Sciatic nerve (tissue), 2 donors: Measurements from ENCODE around the gene AUH. TPM values are rescaled to one million over a fixed set of nuclear protein-coding genes. Genes with fewer than 3 reads are reported as not detected.
A peak's percentile ranks its signal among the peaks of the same experiment; 100 is the strongest.
"Not testable (repeated sequence)": the region's sequence is repeated elsewhere in the genome, so short reads cannot be mapped to it uniquely, and the experiment has no call there.

Source experiments
- ATAC-seq: fragments of 200-7000 bp; cut with Tn5 transposase; one replicate; pipeline ENCODE4 v1.9.1; 2020; ENCODE audit warnings: mild to moderate bottlenecking, moderate library complexity
- DNase-seq: peaks from one replicate; pipeline ENCODE4 v3.0.0-alpha.2; 2020; ENCODE audit warnings: low spot score
- intact Hi-C: fragments of 100-400 bp; cut with DNase I; formaldehyde crosslinking; loops from one replicate; pipeline ENCODE4 v1.14.2; 2022
- total RNA-seq: library from RNA; stranded (reverse); fragmentation: NEBNext Ultra II Directional; extraction: Animal tissue kit (Norgen Biotek cat#: 25700); gene quantifications from one replicate; pipeline ENCODE4 v1.2.1, GENCODE V29; 2021
- donor health status: DM: no; HTN: no; CAD: no.
- donor health status: DM: no; HTN: no; CAD: no.

The AUH gene
- 28.7 TPM for total RNA-seq

GRCh38 chr9:91361291-91362050 lies at the start of gene AUH:
Gene AUH (minus strand): TSS chr9:91361918. CDS start chr9:91361889, 29 bp downstream.
- peak; percentile 97 for ATAC-seq
- DNase-seq, result peak; percentile 92
- intact Hi-C loops, result loop anchor here (10.0 kb wide), 1 partner anchor 63 kb away; the partner anchor contains the start of gene NFIL3

GRCh38 chr9:91411096-91411771 lies 49.5 kb upstream of the AUH start:
- DNase-seq (no peak), ATAC-seq (no peak)
- intact Hi-C loops, result no loop called here

GRCh38 chr9:91410161-91410560 lies 48.4 kb upstream of the AUH start:
- DNase-seq (no peak), ATAC-seq (no peak)
- intact Hi-C loops, result no loop called here

- intact Hi-C loops, result no loop called here
- no peak for DNase-seq
- ATAC-seq, result no peak
Observed at GRCh38 chr9:91408475-91408874, 46.8 kb upstream of the AUH start.

- intact Hi-C loops, result no loop called here
- ATAC-seq, result no peak
- DNase-seq, result no peak
Observed at GRCh38 chr9:91407580-91408318, 46.0 kb upstream of the AUH start.

GRCh38 chr9:91405343-91406077 lies 43.8 kb upstream of the AUH start:
- DNase-seq (no peak), ATAC-seq (no peak)
- intact Hi-C loops, result no loop called here

- DNase-seq (no peak), ATAC-seq (no peak)
- intact Hi-C loops, result no loop called here
Observed at GRCh38 chr9:91403665-91404543, 42.2 kb upstream of the AUH start.

GRCh38 chr9:91398926-91399325 lies 37.2 kb upstream of the AUH start:
- intact Hi-C loops, result no loop called here
- ATAC-seq, result no peak
- DNase-seq, result no peak

- intact Hi-C loops, result no loop called here
- ATAC-seq, result peak; percentile 48
- DNase-seq, result no peak
Observed at GRCh38 chr9:91395553-91396471, 34.1 kb upstream of the AUH start.

GRCh38 chr9:91395106-91395552 lies 33.4 kb upstream of the AUH start:
- ATAC-seq (peak; percentile 87), DNase-seq (no peak)
- intact Hi-C loops, result no loop called here

GRCh38 chr9:91393826-91394225 lies 32.1 kb upstream of the AUH start:
- no peak for ATAC-seq
- intact Hi-C loops, result no loop called here
- no peak for DNase-seq

GRCh38 chr9:91392435-91392834 lies 30.7 kb upstream of the AUH start:
- no peak for ATAC-seq
- DNase-seq, result no peak
- intact Hi-C loops, result no loop called here

GRCh38 chr9:91391818-91392217 lies 30.1 kb upstream of the AUH start:
- ATAC-seq (no peak), DNase-seq (no peak)
- intact Hi-C loops, result no loop called here

- ATAC-seq, result no peak
- DNase-seq, result no peak
- intact Hi-C loops, result no loop called here
Observed at GRCh38 chr9:91391412-91391811, 29.7 kb upstream of the AUH start.

- ATAC-seq, DNase-seq, intact Hi-C loops: not testable (repeated sequence)
Observed at GRCh38 chr9:91389686-91390085, 28.0 kb upstream of the AUH start.

- intact Hi-C loops, result no loop called here
- DNase-seq (no peak), ATAC-seq (no peak)
Observed at GRCh38 chr9:91386765-91387164, 25.0 kb upstream of the AUH start.

GRCh38 chr9:91384954-91385353 lies 23.2 kb upstream of the AUH start:
- DNase-seq, result no peak
- no peak for ATAC-seq
- intact Hi-C loops, result no loop called here
